Measurements from ENCODE around the gene SEC16A. TPM values are rescaled to one million over a fixed set of nuclear protein-coding genes. Genes with fewer than 3 reads are reported as not detected.

SEC16A gene
- total and polyA plus RNA-seq, 4 donors = 21.7 to 96.1 (median 66.0) TPM

- TF ChIP-seq RAD21 (IDR thresholded peaks at IDR 0.05) = no peak
- TF ChIP-seq YY1 (IDR thresholded peaks at IDR 0.05) = no peak
- TF ChIP-seq, protein P1, sequence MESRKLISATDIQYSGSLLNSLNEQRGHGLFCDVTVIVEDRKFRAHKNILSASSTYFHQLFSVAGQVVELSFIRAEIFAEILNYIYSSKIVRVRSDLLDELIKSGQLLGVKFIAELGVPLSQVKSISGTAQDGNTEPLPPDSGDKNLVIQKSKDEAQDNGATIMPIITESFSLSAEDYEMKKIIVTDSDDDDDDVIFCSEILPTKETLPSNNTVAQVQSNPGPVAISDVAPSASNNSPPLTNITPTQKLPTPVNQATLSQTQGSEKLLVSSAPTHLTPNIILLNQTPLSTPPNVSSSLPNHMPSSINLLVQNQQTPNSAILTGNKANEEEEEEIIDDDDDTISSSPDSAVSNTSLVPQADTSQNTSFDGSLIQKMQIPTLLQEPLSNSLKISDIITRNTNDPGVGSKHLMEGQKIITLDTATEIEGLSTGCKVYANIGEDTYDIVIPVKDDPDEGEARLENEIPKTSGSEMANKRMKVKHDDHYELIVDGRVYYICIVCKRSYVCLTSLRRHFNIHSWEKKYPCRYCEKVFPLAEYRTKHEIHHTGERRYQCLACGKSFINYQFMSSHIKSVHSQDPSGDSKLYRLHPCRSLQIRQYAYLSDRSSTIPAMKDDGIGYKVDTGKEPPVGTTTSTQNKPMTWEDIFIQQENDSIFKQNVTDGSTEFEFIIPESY (IDR thresholded peaks at IDR 0.05) = no peak
- TF ChIP-seq HNF4G (IDR thresholded peaks at IDR 0.05) = no peak
- TF ChIP-seq RXRA (IDR thresholded peaks at IDR 0.05) = no peak
- TF ChIP-seq SP1 (IDR thresholded peaks at IDR 0.05) = no peak
- TF ChIP-seq, protein P2, sequence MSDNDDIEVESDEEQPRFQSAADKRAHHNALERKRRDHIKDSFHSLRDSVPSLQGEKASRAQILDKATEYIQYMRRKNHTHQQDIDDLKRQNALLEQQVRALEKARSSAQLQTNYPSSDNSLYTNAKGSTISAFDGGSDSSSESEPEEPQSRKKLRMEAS (IDR thresholded peaks at IDR 0.05) = no peak
- no peak for TF ChIP-seq NR2F2 (IDR thresholded peaks at IDR 0.05)
- no peak for TF ChIP-seq GABPA (IDR thresholded peaks at IDR 0.05 in 1 of 2, conservative IDR thresholded peaks at IDR 0.05 in 1 of 2)
- Histone ChIP-seq H3K9ac (ENCODE audit: low read depth in 1 of 2, low read length in 2 of 2) (no peak overlapping the region), H3K27ac (ENCODE audit: low read depth in 1 of 2, low read length in 2 of 2) (no peak overlapping the region), H3K9me3 (ENCODE audit: control insufficient read depth in 4 of 4, low read length in 3 of 4) (no peaks in the 10 kb centered on the region), H3K36me3 (ENCODE audit: control insufficient read depth in 4 of 4, insufficient read depth in 3 of 4, low read depth in 1 of 4, low read length in 3 of 4) (peaks cover 49 to 85% (median 63%) of the 10 kb centered on the region in 4 donors), H3K4me3 (ENCODE audit: low read depth in 1 of 3, low read length in 3 of 3) (no peak overlapping the region), H3K27me3 (ENCODE audit: control insufficient read depth in 4 of 4, insufficient read depth in 4 of 4, low read length in 3 of 4) (no peaks in the 10 kb centered on the region), H3K4me1 (ENCODE audit: control insufficient read depth in 4 of 4, insufficient read depth in 4 of 4, low read length in 3 of 4) (no peaks in the 10 kb centered on the region)
- no peak for DNase-seq (ENCODE audit: low spot score)
- WGBS = 95% methylated on average over 27 of the region's 27 CpGs
These were observed 8.7 kb downstream of the SEC16A start for GRCh38 chr9:136474021-136474640.

DNA sequence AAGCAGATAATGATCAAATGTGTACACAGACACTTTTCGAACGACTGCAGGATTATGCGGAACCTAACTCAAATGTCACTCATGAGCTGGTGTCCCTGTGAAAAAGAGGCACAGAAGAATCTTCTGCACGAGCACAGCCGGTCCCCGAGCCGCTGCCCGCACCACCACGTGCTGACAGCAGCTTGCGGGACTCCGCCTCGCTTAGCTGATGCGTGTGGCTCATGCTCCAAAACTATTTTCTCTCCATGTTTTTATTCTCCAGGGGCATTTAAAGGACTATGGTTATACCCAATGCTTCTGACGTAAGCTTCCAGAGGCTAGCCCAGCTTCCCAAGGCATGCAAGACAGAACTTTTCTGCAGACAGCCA, 9.5 kb downstream of the SEC16A start:
- Histone ChIP-seq H3K4me1 (ENCODE audit: control insufficient read depth in 4 of 4, insufficient read depth in 4 of 4, low read length in 3 of 4) (no peaks in the 10 kb centered on the region), H3K36me3 (ENCODE audit: control insufficient read depth in 4 of 4, insufficient read depth in 3 of 4, low read depth in 1 of 4, low read length in 3 of 4) (peaks cover 53 to 92% (median 65%) of the 10 kb centered on the region in 4 donors), H3K9ac (ENCODE audit: low read depth in 1 of 2, low read length in 2 of 2) (no peak overlapping the region), H3K4me3 (ENCODE audit: low read depth in 1 of 3, low read length in 3 of 3) (no peak overlapping the region), H3K9me3 (ENCODE audit: control insufficient read depth in 4 of 4, low read length in 3 of 4) (no peaks in the 10 kb centered on the region), H3K27me3 (ENCODE audit: control insufficient read depth in 4 of 4, insufficient read depth in 4 of 4, low read length in 3 of 4) (no peaks in the 10 kb centered on the region), H3K27ac (ENCODE audit: low read depth in 1 of 2, low read length in 2 of 2) (no peak overlapping the region)
- WGBS = 88% methylated on average over 14 of the region's 14 CpGs
- DNase-seq (ENCODE audit: low spot score) = no peak
- no peak for TF ChIP-seq RAD21 (IDR thresholded peaks at IDR 0.05)

DNA sequence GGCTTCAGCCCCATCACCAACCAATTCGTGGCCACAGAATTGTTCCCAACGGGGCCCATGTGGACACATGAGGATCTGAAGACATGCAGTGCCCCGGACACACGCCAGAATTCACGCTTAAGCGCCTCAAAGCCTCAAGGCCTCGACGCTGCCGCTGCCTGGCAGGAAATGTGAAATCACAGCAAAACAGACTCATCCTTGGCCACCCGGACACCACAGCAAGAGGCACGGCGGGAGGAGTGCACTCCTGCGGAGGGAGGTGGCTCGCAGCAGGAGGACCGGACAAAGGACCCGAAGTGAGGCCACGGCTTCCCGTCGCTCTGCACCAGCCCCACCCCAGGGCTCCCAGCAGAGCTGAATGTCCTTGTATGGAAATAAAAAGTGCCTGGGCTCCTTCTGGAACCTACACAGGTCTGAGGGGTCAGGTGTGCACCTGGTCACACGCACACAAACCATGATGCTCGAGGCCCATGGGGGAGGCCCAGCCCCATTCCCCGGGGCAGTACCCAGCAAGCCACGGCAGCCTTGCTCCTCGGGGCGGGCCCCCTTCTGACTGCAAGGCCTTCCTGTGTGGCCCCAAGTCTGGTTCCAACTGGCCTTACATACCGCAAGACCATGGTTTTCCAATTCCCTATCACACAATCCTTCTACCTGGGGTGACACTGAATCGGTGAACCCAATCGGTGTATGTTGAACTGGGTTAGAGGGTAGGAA, 10.0 kb downstream of the SEC16A start:
- no peak overlapping the region for H3K27ac ChIP-seq (ENCODE audit: low read depth in 1 of 2, low read length in 2 of 2)

More for the DNA sequence above, 10.0 kb downstream of the SEC16A start:
- TF ChIP-seq, protein P2 (IDR thresholded peaks at IDR 0.05) = no peak
- TF ChIP-seq FOXA2 (IDR thresholded peaks at IDR 0.05) (no peak), ATF3 (IDR thresholded peaks at IDR 0.05) (no peak), HNF4G (IDR thresholded peaks at IDR 0.05) (no peak), NR2F2 (IDR thresholded peaks at IDR 0.05) (no peak), EGR1 (IDR thresholded peaks at IDR 0.05; ENCODE audit: low read depth in 2 of 2) (no peak), HNF4A (conservative IDR thresholded peaks at IDR 0.05) (no peak), RAD21 (IDR thresholded peaks at IDR 0.05) (no peak), FOXA1 (IDR thresholded peaks at IDR 0.05) (no peak), TAF1 (conservative IDR thresholded peaks at IDR 0.05) (no peak)
- TF ChIP-seq, protein P3, sequence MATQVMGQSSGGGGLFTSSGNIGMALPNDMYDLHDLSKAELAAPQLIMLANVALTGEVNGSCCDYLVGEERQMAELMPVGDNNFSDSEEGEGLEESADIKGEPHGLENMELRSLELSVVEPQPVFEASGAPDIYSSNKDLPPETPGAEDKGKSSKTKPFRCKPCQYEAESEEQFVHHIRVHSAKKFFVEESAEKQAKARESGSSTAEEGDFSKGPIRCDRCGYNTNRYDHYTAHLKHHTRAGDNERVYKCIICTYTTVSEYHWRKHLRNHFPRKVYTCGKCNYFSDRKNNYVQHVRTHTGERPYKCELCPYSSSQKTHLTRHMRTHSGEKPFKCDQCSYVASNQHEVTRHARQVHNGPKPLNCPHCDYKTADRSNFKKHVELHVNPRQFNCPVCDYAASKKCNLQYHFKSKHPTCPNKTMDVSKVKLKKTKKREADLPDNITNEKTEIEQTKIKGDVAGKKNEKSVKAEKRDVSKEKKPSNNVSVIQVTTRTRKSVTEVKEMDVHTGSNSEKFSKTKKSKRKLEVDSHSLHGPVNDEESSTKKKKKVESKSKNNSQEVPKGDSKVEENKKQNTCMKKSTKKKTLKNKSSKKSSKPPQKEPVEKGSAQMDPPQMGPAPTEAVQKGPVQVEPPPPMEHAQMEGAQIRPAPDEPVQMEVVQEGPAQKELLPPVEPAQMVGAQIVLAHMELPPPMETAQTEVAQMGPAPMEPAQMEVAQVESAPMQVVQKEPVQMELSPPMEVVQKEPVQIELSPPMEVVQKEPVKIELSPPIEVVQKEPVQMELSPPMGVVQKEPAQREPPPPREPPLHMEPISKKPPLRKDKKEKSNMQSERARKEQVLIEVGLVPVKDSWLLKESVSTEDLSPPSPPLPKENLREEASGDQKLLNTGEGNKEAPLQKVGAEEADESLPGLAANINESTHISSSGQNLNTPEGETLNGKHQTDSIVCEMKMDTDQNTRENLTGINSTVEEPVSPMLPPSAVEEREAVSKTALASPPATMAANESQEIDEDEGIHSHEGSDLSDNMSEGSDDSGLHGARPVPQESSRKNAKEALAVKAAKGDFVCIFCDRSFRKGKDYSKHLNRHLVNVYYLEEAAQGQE (IDR thresholded peaks at IDR 0.05) = no peak
- H3K4me3 ChIP-seq (ENCODE audit: low read depth in 1 of 3, low read length in 3 of 3) = no peak overlapping the region
- H3K27me3 ChIP-seq (ENCODE audit: control insufficient read depth in 4 of 4, insufficient read depth in 4 of 4, low read length in 3 of 4) = no peaks in the 10 kb centered on the region
- no peaks in the 10 kb centered on the region for H3K4me1 ChIP-seq (ENCODE audit: control insufficient read depth in 4 of 4, insufficient read depth in 4 of 4, low read length in 3 of 4)
- WGBS = 92% methylated on average over 28 of the region's 28 CpGs
- no peaks in the 10 kb centered on the region for H3K9me3 ChIP-seq (ENCODE audit: control insufficient read depth in 4 of 4, low read length in 3 of 4)
- DNase-seq (ENCODE audit: low spot score) = no peak
- H3K9ac ChIP-seq (ENCODE audit: low read depth in 1 of 2, low read length in 2 of 2) = no peak overlapping the region
- peaks cover 53 to 98% (median 68%) of the 10 kb centered on the region in 4 donors for H3K36me3 ChIP-seq (ENCODE audit: control insufficient read depth in 4 of 4, insufficient read depth in 3 of 4, low read depth in 1 of 4, low read length in 3 of 4)

Data from liver (tissue), 9 donors.